GM18502 (cell line): ENCODE data around the gene TMEM255A.
A peak's percentile ranks its signal among the peaks of the same experiment; 100 is the strongest.

Experiments used
- ATAC-seq: cut with Tn5 transposase; IDR thresholded peaks from one replicate; pipeline ENCODE4 v1.9.1; 2021; ENCODE audit warnings: mild to moderate bottlenecking; ENCODE audit not compliant: unreplicated experiment, poor library complexity

The TMEM255A gene

DNA sequence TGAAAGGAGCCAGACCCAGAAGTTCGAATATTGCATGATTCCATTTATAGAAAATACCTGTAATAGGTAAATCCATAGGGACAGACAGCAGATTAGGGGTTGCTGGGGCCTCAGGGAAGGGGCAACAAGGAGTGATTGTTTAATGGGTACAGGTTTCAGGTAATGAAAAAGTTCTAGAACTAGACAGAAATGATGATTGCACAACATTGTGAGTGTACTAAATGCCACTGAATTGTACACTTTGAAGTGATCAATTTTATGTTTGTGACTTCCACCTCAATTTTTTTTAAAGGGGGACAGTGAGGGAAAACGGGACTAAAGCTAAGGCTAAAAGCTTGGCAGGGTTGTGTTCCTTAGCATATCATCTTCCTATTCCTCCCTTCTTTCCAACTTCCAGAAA lies 37.1 kb downstream of the TMEM255A start:
- no peak for ATAC-seq

GRCh38 chrX:120271218-120271617 lies 40.0 kb downstream of the TMEM255A start:
- no peak for ATAC-seq

DNA sequence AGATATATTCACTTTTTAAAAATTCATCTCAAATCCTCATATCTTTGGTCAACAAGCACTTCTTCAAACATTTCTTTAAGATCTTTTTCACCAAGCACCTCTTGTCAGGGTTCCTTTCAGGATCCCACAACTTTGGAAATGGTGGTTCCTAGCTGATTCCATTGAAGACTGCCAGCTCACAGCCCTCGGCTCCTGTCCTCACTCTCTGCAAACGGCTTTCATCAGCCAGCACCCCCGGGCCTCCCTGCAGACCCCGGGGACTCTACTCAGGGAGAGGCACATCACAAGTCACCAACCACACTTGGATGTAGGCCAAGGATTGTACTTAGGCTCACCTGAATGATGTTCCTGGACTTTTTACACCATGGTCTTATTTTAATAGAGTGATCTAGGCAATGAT lies 40.7 kb downstream of the TMEM255A start:
- no peak for ATAC-seq

GRCh38 chrX:120269373-120270035 lies 41.8 kb downstream of the TMEM255A start:
- peak; percentile 54 for ATAC-seq

- ATAC-seq, result no peak
Measured at GRCh38 chrX:120264341-120264740, 46.9 kb downstream of the TMEM255A start.

DNA sequence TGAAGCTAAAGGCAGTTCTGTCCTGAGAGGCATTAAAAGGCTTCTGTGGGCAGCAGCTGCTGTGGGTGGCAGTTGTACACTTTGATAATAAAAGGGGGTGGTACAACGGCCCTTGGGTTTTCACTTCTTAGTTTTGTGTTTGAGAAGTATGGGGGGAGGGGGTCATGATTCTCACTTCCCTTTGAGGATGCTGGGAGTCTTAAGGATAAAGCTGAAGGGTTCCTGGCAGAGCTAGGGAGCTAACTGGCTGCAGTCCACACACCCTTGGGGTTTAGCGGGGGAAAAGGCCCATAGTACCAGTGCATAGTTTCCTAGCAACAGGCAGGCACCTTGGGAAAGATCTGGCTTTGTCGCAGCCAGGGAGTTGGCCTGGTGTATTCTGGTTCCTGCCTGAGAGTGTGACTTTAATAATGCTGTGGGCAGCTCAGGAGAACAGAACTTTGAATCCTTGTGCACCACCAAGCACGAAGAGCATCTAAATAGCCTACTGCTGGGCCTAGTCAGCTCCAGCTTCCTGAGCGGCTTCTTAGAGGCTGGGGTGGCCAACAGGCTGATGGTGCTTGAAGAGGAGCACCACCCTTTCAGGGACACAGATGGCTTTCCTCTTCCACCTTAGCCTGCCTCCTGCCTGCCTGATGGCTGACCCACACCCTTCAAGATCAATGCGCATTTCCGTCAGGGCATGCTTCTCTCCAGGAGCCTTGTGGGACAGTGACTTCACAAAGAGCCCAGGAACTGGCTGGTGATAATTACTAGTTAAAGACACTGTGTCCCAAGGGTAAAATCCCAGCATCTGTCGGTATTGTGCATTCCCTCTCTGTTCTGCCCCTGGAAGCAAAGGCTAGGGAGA lies 48.2 kb downstream of the TMEM255A start:
- ATAC-seq, result no peak

DNA sequence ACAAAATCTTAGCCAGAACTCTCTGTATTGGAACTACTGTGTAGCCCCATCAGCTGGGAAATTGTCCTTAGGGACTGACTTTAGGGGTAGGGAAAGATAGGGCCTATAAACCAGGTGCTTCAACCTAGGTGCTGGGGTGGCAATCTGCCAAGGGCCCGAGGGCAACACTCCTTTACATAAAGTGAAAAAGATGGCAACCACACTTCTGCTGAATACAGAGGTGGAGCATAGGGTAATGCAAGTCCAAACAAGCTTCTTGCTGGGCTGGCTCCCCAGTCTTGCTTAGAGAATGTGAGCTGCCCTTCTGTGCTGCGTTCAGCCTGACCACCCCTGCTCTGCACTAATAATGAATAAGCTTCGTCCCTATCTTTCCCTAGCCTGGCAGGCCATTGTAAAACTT lies 50.9 kb downstream of the TMEM255A start:
- ATAC-seq, result no peak

- no peak for ATAC-seq
Measured at GRCh38 chrX:120253784-120254183, 57.5 kb downstream of the TMEM255A start.

DNA sequence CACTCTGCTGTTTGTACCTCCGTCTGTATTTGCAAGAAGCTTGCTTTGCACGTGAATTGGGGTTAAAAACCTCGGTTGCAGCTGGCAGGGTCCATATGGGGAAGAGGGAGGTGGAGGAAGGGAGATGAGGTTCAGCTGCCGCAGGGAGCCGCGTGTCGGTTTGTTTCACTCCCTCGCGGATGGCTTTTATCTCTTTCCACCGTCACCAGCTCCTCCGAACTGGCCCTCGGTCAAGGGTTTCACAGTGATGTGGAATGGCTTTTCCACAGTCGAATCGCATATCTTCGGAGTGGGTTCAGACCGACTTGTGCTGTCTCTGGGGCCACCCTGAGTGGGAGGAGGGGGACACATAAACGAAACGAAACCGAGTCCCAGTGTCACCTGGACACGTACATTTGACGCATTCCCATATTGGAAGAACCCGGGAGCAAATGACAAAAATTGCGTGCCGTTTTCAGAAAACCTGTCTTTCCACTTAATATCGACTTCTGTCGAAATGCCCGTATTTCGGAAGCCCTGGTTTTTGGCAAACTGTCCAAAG lies 59.7 kb downstream of the TMEM255A start:
- no peak for ATAC-seq

- peak; percentile 97 for ATAC-seq
Measured at GRCh38 chrX:120250522-120251271, 60.6 kb downstream of the TMEM255A start, which contains the start of gene ZBTB33. Gene ZBTB33, plus strand, starts transcription at chrX:120250812. Its CDS starts 2,604 bp downstream, at chrX:120253416.

DNA sequence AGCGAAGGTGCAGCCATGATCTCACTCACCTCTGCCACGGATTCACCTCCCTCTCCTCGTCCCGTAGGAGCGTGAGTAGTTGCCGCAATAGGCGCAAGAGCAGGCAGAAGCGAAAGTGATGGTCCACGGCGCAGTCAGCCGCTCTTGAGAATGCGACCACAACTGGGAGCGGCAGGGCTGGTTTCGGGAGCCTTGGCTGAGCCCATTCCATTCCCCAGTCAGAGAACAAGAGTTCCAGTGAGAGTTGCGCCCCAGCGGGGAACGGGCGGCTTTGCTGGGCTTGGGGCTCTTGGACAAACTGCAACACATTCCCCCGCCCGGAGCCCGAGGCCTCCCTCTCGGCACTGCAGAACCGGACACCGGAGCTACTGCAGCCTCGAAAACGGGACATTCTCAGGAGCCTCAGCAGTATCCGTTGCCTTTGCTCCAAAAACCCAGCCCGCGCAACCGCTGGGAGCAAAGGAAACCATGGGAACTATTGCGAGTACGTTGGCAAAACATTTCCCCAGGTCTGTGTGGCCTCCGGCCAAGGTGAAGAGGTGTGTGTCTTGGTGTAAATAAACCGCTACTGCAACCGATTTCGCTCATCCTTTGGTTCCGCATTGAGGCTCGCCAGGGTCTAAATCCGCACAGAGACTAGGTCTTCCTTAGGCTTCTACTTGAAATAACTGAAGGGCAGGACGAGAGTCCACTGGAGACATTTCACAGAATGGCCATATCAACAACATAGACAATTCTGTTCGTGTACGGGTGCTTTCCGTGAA lies 66.3 kb downstream of the TMEM255A start:
- peak; percentile 75 for ATAC-seq

DNA sequence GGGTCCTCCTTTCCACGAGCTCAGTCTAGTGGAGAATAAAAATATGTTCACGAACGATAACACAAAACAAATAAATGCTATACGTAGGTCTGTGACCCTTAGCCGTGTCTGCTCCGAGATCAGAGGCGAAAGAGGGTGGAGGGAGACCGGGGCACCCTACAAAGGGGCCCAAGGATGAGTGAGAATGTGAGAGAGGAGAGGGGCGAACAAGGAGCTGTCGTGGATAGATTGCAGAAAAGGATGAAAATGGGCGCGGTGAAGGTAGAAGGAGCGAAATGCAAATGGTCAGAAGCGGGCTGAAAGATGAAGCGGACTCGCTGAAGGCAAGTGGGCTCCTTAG lies 66.9 kb downstream of the TMEM255A start:
- ATAC-seq, result peak; percentile 13

- no peak for ATAC-seq
Measured at GRCh38 chrX:120242813-120243212, 68.4 kb downstream of the TMEM255A start.

GRCh38 chrX:120238933-120239332 lies 72.3 kb downstream of the TMEM255A start:
- no peak for ATAC-seq

DNA sequence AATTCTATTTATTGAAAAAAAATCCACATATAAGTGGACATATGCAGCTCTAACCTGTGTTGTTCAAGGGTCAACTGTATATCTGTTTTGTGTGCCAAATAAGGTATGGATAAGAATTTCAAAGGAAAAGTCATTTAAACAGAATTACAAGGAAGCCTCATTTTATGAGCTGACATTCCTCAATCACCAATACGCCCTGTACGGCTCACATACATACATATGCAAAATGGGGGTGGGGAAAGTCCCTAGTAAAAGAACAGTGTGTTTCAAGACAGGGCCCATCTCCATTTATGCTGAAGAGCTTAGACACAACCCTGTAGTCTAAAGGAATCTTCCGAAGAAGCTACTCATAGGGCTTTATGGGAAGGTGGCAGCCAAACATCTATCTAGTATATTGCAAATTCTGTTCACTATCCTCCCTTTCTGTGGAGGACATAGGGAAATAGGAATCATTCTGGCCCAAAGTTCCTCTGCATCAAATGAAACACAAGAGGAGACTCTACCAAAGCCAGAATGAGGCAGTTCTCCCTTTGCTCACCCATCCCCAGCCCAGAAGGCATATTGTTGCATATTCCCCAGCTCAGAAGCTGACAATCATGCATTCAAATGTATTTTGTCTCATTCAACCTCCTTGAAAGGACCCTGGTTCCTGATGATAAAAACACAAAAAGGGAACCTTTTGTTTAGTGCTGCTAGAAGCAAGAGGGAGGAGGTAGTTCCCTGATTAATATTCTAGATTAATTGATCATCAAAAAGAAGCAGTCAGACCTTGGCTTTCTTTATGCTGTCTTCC lies 74.4 kb downstream of the TMEM255A start:
- ATAC-seq, result no peak

GRCh38 chrX:120235284-120235683 lies 76.0 kb downstream of the TMEM255A start:
- no peak for ATAC-seq

DNA sequence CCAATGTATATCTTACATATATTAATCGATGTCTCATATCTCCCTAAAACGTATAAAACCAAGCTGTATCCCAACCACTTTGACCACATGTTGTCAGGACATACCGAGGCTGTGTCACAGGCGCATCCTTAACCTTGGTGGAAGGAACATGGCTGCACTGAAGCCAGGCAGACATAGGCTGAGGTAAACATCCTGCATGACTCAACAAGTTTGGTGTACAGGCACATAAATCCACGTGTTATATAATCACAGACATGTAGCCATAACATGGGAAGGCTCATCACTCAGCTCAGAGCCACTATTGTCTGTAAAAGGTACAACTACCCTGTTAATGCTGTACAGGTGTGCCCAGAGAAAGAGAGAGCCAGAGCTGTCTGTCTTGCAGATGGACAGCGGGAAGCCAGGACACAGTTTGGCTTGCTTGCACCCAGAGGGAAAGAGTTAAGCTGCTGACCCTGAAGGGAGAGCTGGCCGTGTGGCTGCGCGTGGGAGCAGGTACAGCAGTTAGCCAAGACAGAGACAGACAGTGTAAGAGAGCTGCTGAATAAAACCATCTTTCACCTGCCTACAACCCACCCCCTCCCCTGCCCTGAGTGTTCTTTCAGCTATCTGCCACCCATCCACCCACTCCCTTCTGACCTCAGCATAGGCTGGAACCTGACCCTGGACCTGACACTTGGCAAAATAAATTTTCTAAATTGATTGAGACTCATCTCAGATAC lies 82.9 kb downstream of the TMEM255A start:
- ATAC-seq, result no peak

- no peak for ATAC-seq
Measured at GRCh38 chrX:120224388-120224787, 86.9 kb downstream of the TMEM255A start.

GRCh38 chrX:120223374-120223773 lies 87.9 kb downstream of the TMEM255A start:
- ATAC-seq, result no peak
